Ishikawa (cell line): ENCODE results near the gene AATF.

Experiments
- CEBPB ChIP-seq: IDR thresholded peaks from 2 replicates; pipeline ENCODE4 v1.6.1; 2012
- CREB1 ChIP-seq: IDR thresholded peaks from 2 replicates; pipeline ENCODE4 v1.6.1; 2012; ENCODE audit warnings: low read depth
- EGR1 ChIP-seq: IDR thresholded peaks from 2 replicates; pipeline ENCODE4 v1.6.1; 2012
- EP300 ChIP-seq: IDR thresholded peaks from 2 replicates; pipeline ENCODE4 v1.6.1; 2012; ENCODE audit warnings: borderline replicate concordance
- FOXM1 ChIP-seq: IDR thresholded peaks from 2 replicates; pipeline ENCODE4 v1.6.1; 2012; ENCODE audit warnings: low read depth, borderline replicate concordance
- MAX ChIP-seq: IDR thresholded peaks from 2 replicates; pipeline ENCODE4 v1.6.1; 2012
- NFIC ChIP-seq: IDR thresholded peaks from 2 replicates; pipeline ENCODE4 v1.6.1; 2012
- RAD21 ChIP-seq: IDR thresholded peaks from 2 replicates; pipeline ENCODE4 v1.6.1; 2012; ENCODE audit warnings: low read depth
- REST ChIP-seq: IDR thresholded peaks from 2 replicates; pipeline ENCODE4 v1.6.1; 2012; ENCODE audit warnings: low read depth, mild to moderate bottlenecking
- TAF1 ChIP-seq: IDR thresholded peaks from 2 replicates; pipeline ENCODE4 v1.6.1; 2012; ENCODE audit warnings: low read depth, mild to moderate bottlenecking
- TCF12 ChIP-seq: IDR thresholded peaks from 2 replicates; pipeline ENCODE4 v1.6.1; 2012; ENCODE audit warnings: low read depth
- TEAD4 ChIP-seq: IDR thresholded peaks from 2 replicates; pipeline ENCODE4 v1.6.1; 2012
- USF1 ChIP-seq: IDR thresholded peaks from 2 replicates; pipeline ENCODE4 v1.6.1; 2012
- YY1 ChIP-seq: IDR thresholded peaks from 2 replicates; pipeline ENCODE4 v1.6.1; 2012; ENCODE audit warnings: low read depth
- ZBTB7A ChIP-seq: IDR thresholded peaks from 2 replicates; pipeline ENCODE4 v1.6.1; 2012; ENCODE audit warnings: low read depth

Gene AATF

GRCh38 chr17:37097154-37097553 is 148.4 kb downstream of the AATF start:
- TF ChIP-seq EP300 = no peak
- TF ChIP-seq ZBTB7A = no peak
- no peak for TF ChIP-seq FOXM1
- TF ChIP-seq USF1 = no peak

GRCh38 chr17:37098152-37098551 is 149.4 kb downstream of the AATF start:
- no peak for TF ChIP-seq NFIC
- TF ChIP-seq TEAD4 = no peak
- TF ChIP-seq FOXM1 = no peak
- TF ChIP-seq MAX = no peak
- TF ChIP-seq CREB1 = no peak
- TF ChIP-seq ZBTB7A = no peak
- TF ChIP-seq EP300 = no peak
- TF ChIP-seq YY1 = no peak
- TF ChIP-seq EGR1 = no peak
- TF ChIP-seq TCF12 = no peak
- no peak for TF ChIP-seq RAD21
- no peak for TF ChIP-seq USF1
- TF ChIP-seq REST = no peak
- no peak for TF ChIP-seq CEBPB
- no peak for TF ChIP-seq TAF1

GRCh38 chr17:37098910-37099664 is 150.3 kb downstream of the AATF start:
- no peak for TF ChIP-seq CREB1
- TF ChIP-seq USF1 = no peak

- no peak for TF ChIP-seq REST
- TF ChIP-seq EP300 = no peak
- TF ChIP-seq TEAD4 = no peak
Measured at GRCh38 chr17:37100231-37100630, 151.5 kb downstream of the AATF start.

- no peak for TF ChIP-seq TEAD4
- no peak for TF ChIP-seq CEBPB
- TF ChIP-seq TCF12 = no peak
- TF ChIP-seq YY1 = no peak
- TF ChIP-seq EP300 = no peak
- no peak for TF ChIP-seq EGR1
- TF ChIP-seq RAD21 = no peak
- no peak for TF ChIP-seq USF1
- TF ChIP-seq REST = no peak
- TF ChIP-seq ZBTB7A = no peak
- no peak for TF ChIP-seq FOXM1
- no peak for TF ChIP-seq MAX
- TF ChIP-seq TAF1 = no peak
- TF ChIP-seq NFIC = no peak
- no peak for TF ChIP-seq CREB1
Measured at GRCh38 chr17:37101306-37101705, 152.6 kb downstream of the AATF start.
